Stomach (tissue), 9 donors: ENCODE measurements around the gene SAMD1. TPM values are rescaled to one million over a fixed set of nuclear protein-coding genes. Genes with fewer than 3 reads are reported as not detected.
A peak's percentile ranks its signal among the peaks of the same experiment; 100 is the strongest.
"Not testable (repeated sequence)": the region's sequence is repeated elsewhere in the genome, so short reads cannot be mapped to it uniquely, and the experiment has no call there.

Source experiments
- DNase-seq, 2 donors: peaks; one replicate each; pipeline versions ENCODE4 v3.0.0 to v3.0.0-alpha.2; 2013 to 2019
- H3K27ac ChIP-seq, 5 donors: fragments of 200-600 bp in 4 of 5; sonication (generic) in 4 of 5; one replicate each; pipeline ENCODE4 v1.5.1; 2013 to 2019; ENCODE audit warnings: mild to moderate bottlenecking in 1 of 5, moderate library complexity in 1 of 5
- H3K27me3 ChIP-seq, 3 donors: fragments of 200-600 bp; sonication (generic); one replicate each; pipeline ENCODE4 v1.5.1; 2017 to 2019; ENCODE audit warnings: mixed run types in 1 of 3
- H3K36me3 ChIP-seq, 4 donors: fragments of 200-600 bp; sonication (generic); 1 replicate in 3 of 4; 2 replicates in 1 of 4; pipeline ENCODE4 v1.5.1; 2016 to 2019
- H3K4me1 ChIP-seq, 4 donors: fragments of 200-600 bp; sonication (generic); one replicate each; pipeline ENCODE4 v1.5.1; 2016 to 2019
- H3K4me3 ChIP-seq, 4 donors: fragments of 200-600 bp; sonication (generic) in 3 of 4; one replicate each; pipeline ENCODE4 v1.5.1; 2016 to 2019; ENCODE audit warnings: mild to moderate bottlenecking in 1 of 4
- H3K9me3 ChIP-seq, 4 donors: fragments of 200-600 bp; sonication (generic); one replicate each; pipeline ENCODE4 v1.5.1; 2016 to 2019
- CTCF ChIP-seq, 7 experiments: fragments of 450-650 bp in 4 of 7; fragments of 200-600 bp in 3 of 7; sonication (generic) in 3 of 7; IDR thresholded peaks; one replicate each; pipeline ENCODE4 v1.5.1; 2016 to 2019; ENCODE audit warnings: antibody characterized with exemption in 7 of 7, control low read depth in 2 of 7, mild to moderate bottlenecking in 1 of 7
- EP300 ChIP-seq: sonication (generic); formaldehyde crosslinking; IDR thresholded peaks from one replicate; pipeline ENCODE4 v1.6.1; 2017; ENCODE audit warnings: antibody characterized with exemption
- POLR2A ChIP-seq, 4 donors: fragments of 450-650 bp; IDR thresholded peaks; one replicate each; pipeline ENCODE4 v1.6.1; 2016; ENCODE audit warnings: antibody characterized with exemption in 4 of 4, control low read depth in 2 of 4, mild to moderate bottlenecking in 1 of 4, moderate library complexity in 1 of 4
- POLR2AphosphoS5 ChIP-seq, 3 donors: sonication (generic); formaldehyde crosslinking; IDR thresholded peaks; one replicate each; pipeline ENCODE4 v1.6.1; 2016; ENCODE audit warnings: antibody characterized with exemption in 3 of 3
- WGBS, 5 donors: extraction: QIAGEN DNeasy Blood & Tissue Kit in 3 of 5; methylation state at CpG; one replicate each; pipeline versions ENCODE4 v1.1.5 to v1.1.7; 2013 to 2018; 5-methylcytosine and 5-hydroxymethylcytosine counted together
- intact Hi-C: fragments of 100-400 bp; cut with DNase I; formaldehyde crosslinking; loops from one replicate; pipeline ENCODE4 v1.15.1; 2023; ENCODE audit warnings: low total_unique reads
- polyA plus RNA-seq, 3 donors: library from polyadenylated mRNA; stranded (reverse); fragments of 200-250 nt; gene quantifications; one replicate each; pipeline ENCODE4 v1.2.3, GENCODE V29; 2013
- total RNA-seq, 5 donors: library from RNA; depleted of rRNA; stranded (reverse); fragments of >200 nt; gene quantifications; one replicate each; pipeline versions ENCODE4 v1.1.0 to v1.2.3, GENCODE V29; 2014 to 2016
- donor health status: healthy with polysubstance abuse.
- donor health status: Bipolar disorder and iron deficiency.
- donor health status: healthy.

The SAMD1 gene
- total and polyA plus RNA-seq, 8 donors = 4.8 to 228 (median 23.5) TPM

DNA sequence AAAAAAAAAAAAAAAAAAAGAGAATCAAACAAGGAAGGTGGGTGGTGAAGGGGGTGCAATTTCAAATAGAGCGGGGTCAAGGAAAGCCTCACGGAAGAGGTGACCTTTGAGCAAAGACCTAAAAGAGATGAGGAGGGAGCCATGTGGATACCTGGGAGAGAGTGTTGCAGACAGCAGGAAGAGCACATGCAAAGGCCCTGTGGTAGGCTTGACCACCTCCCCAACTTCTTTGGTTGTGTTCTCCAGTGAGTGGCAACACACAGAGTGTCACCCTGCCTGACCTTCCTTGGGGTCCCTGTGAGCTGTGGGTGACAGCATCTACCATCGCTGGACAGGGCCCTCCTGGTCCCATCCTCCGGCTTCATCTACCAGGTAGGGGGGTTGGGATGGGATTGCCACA, 40.0 kb downstream of the SAMD1 start:
- Histone ChIP-seq H3K27ac (no peak overlapping the region), H3K27me3 (no peaks in the 10 kb centered on the region), H3K4me3 (no peak overlapping the region), H3K36me3 (peaks cover 3 to 37% (median 29%) of the 10 kb centered on the region in 4 donors), H3K9me3 (peaks cover 0 to 7% (median 0%) of the 10 kb centered on the region in 4 donors), H3K4me1 (no peaks in the 10 kb centered on the region)
- intact Hi-C loops = loop anchor here (10.0 kb wide), 1 partner anchor 166 kb away; no protein-coding TSS in a partner anchor
- no peak for DNase-seq
- no peak for TF ChIP-seq POLR2AphosphoS5 (IDR thresholded peaks at IDR 0.05)
- no peak for TF ChIP-seq CTCF (IDR thresholded peaks at IDR 0.05)
- no peak for TF ChIP-seq EP300
- no peak for TF ChIP-seq POLR2A (IDR thresholded peaks at IDR 0.05)
- WGBS, 5 donors = 96 to 100% (median 97%) methylated on average over 4 of the region's 4 CpGs

DNA sequence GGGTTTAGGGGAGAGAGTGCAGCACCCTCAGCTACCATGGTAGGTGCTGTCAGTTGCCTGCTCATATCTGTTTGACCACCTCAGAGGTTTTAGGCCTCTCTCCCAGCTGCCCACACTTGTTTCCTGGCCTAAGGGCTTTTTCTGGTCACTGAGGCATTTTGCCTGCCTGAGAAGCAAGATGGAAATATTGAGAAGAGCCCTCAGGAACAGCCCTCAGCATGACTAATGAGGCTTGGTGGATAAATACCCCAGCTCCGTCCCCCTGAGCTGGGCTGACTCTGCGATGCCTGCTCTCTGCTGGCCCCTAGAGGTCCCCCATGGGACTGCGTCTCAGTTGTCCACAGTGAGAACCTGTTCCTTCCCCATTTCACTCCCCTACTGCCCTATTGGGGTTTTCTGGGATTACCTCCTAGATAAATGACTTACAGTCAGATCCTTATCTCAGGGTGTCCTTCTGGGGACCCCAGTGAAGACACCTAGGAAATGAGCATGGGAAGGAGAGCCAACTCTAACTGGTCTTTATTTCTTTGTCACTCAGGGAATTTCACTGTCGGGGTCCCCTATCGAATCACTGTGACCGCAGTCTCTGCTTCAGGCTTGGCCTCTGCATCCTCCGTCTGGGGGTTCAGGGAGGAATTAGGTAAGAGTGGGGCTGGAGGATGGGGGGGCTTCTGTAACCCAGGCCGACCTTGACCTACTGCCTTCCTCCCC, 42.0 kb downstream of the SAMD1 start:
- intact Hi-C loops = no loop called here
- TF ChIP-seq CTCF (IDR thresholded peaks at IDR 0.05) (peak in 5 of 7 experiments; percentile 43 to 72 (median 58)), POLR2AphosphoS5 (IDR thresholded peaks at IDR 0.05) (no peak)
- WGBS, 5 donors = 66 to 86% (median 80%) methylated on average over 7 to 8 of the region's 8 CpGs
- peaks cover 0 to 6% (median 0%) of the 10 kb centered on the region in 4 donors for H3K9me3 ChIP-seq
- H3K4me1 ChIP-seq = no peaks in the 10 kb centered on the region
- H3K36me3 ChIP-seq = peaks cover 3 to 34% (median 17%) of the 10 kb centered on the region in 4 donors
- no peaks in the 10 kb centered on the region for H3K27me3 ChIP-seq
- no peak overlapping the region for H3K4me3 ChIP-seq
- no peak overlapping the region for H3K27ac ChIP-seq
- peak; percentile 65 for DNase-seq

- H3K27ac ChIP-seq, H3K4me3 ChIP-seq, H3K27me3 ChIP-seq, H3K4me1 ChIP-seq, DNase-seq, H3K9me3 ChIP-seq, intact Hi-C loops: not testable (repeated sequence)
- peaks cover 3 to 28% (median 13%) of the 10 kb centered on the region in 4 donors for H3K36me3 ChIP-seq
- WGBS, 5 donors = 93 to 99% (median 98%) methylated on average over 10 of the region's 10 CpGs
Measured at GRCh38 chr19:14047866-14048265, 42.7 kb downstream of the SAMD1 start.

DNA sequence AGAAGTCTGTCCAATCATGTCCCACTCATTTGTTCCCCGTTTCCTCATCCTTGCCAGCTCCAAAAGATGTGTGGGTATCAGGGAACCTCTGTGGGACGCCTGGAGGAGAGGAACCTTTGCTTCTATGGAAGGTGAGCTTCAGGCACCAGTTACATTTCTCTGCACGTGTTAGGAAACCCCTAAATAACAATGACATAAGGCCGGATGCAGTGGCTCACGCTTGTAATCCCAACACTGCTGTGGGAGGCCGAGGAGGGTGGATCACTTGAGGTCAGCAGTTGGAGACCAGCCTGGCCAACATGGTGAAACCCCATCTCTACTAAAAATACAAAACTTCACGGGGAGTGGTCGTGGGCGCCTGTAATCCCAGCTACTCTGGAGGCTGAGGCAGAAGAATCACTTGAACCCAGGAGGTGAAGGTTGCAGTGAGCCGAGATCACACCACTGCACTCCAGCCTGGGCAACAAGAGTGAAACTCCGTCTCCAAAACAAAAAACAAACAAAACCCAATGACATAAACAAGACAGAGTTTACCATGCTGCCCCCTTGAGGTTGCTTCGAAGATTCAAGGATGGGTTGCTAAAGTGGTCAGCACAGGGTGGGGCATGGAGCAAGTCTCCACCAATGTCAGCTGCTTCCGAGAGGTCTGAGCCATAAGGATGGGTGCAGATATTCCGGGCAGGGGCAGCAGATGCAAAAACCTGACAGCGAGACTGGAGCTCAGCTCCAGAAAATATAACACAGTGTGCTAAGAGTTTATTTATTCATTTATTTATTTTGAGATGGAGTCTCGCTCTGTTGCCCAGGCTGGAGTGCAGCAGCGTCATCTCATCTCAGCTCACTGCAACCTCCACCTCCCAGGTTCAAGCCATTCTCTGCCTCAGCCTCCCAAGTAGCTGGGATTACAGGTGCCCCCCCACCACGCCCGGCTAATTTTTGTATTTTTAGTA, 47.6 kb downstream of the SAMD1 start:
- H3K27me3 ChIP-seq, H3K9me3 ChIP-seq, H3K4me1 ChIP-seq, intact Hi-C loops, H3K4me3 ChIP-seq: not testable (repeated sequence)
- Histone ChIP-seq H3K36me3 (peaks cover 0 to 15% (median 2%) of the 10 kb centered on the region in 4 donors), H3K27ac (peak overlapping the region in 1 of 5 donors; percentile 20)
- WGBS, 5 donors = 62 to 69% (median 67%) methylated on average over 19 of the region's 19 CpGs
- DNase-seq = peak; percentile 41 to 87
- peak in 4 of 7 experiments; percentile 11 to 44 (median 33) for TF ChIP-seq CTCF (IDR thresholded peaks at IDR 0.05)
